ENCODE results near the gene GPR132. TPM values are rescaled to one million over a fixed set of nuclear protein-coding genes. Genes with fewer than 3 reads are reported as not detected.

The GPR132 gene
- total and polyA plus RNA-seq, 2 of the 8 experiments (the other 6 are each of a cell fraction or from before 2014, with no cell fraction given) = 0.11 TPM; not detected in 1

DNA sequence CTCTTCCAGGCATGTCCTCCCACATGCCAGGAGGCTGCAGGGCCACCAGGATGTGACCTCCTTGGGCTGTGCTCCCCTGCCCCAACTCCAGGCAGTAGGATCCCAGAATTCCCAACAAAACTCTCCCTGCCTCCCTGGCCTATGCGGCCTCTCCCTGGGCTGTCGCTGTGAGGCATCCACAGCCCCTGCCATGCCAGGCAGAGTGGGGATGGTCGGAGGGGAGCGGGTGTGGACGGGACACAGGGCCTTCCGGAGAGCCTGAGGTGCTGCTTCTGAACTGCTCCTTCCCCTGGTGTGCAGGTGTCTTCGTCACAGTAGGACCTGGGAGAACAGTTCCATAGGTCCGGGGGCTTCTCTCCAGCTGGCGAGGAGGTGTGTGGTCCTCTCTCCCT, 18.3 kb downstream of the GPR132 start:
- peaks cover 0 to 2% (median 0%) of the 10 kb centered on the region in 4 experiments; a peak in 1 of 7 replicates for H3K4me1 ChIP-seq (replicated peaks in 1 of 4; ENCODE audit: control insufficient read depth in 3 of 4, insufficient read depth in 4 of 4, low read length in 3 of 4)
- H3K14ac ChIP-seq (ENCODE audit: insufficient read length) = no peak overlapping the region
- no peak overlapping the region for H2AFZ ChIP-seq (ENCODE audit: low read length)
- H2BK15ac ChIP-seq (ENCODE audit: low read length) = no peak overlapping the region
- H3K4me2 ChIP-seq (ENCODE audit: insufficient read depth in 1 of 2, low read depth in 2 of 2, low read length in 2 of 2) = no peak overlapping the region
- no peak overlapping the region for H3K27ac ChIP-seq (ENCODE audit: low read depth, low read length)
- no peak overlapping the region for H2BK12ac ChIP-seq (ENCODE audit: low read depth, low read length)
- no peaks in the 10 kb centered on the region for H4K20me1 ChIP-seq (replicated peaks in 1 of 2; ENCODE audit: control insufficient read depth in 1 of 2, insufficient read depth in 2 of 2, low read length in 2 of 2)
- H3K18ac ChIP-seq (ENCODE audit: extremely low read depth, low read length) = no peak overlapping the region
- H3K56ac ChIP-seq (replicated peaks; ENCODE audit: insufficient read length, low read depth, low read length) = no peak overlapping the region
- no peak overlapping the region for H4K5ac ChIP-seq (ENCODE audit: insufficient read length, low read depth, low read length)
- POLR2A ChIA-PET (ENCODE audit: partially characterized antibody) = no interaction called here
- CTCF ChIA-PET (ENCODE audit: partially characterized antibody) = interaction anchor here (0.7 to 8.5 kb wide), 34 partner anchors 9 to 429 kb away, joined by 3 to 161 read pairs (median 6); partner anchors contain the start of genes CDCA4 and CLBA1
- H3K79me2 ChIP-seq (ENCODE audit: control insufficient read depth in 1 of 2, insufficient read depth in 2 of 2, low read length in 2 of 2) = no peaks in the 10 kb centered on the region
- no peaks in the 10 kb centered on the region for H3K36me3 ChIP-seq (ENCODE audit: control insufficient read depth in 2 of 4, insufficient read depth in 4 of 4, low read length in 3 of 4)
- no peaks in the 10 kb centered on the region for H3K9me3 ChIP-seq (ENCODE audit: insufficient read depth in 2 of 2, low read depth in 1 of 2, low read length in 1 of 2)
- no peak overlapping the region for H3K9ac ChIP-seq (replicated peaks in 1 of 4; ENCODE audit: extremely low read depth in 1 of 4, low read depth in 3 of 4, low read length in 3 of 4)
- no peak overlapping the region; the same call in 1 of the 2 replicates for H2AK5ac ChIP-seq (ENCODE audit: low read depth, low read length)
- peaks cover 0 to 11% (median 7%) of the 10 kb centered on the region in 4 experiments; a peak in 4 of 7 replicates for H3K27me3 ChIP-seq (replicated peaks in 1 of 4; ENCODE audit: control insufficient read depth in 3 of 4, extremely low read depth in 1 of 4, insufficient read depth in 3 of 4, low read length in 3 of 4)
- H3K23me2 ChIP-seq (ENCODE audit: low read depth, low read length) = no peaks in the 10 kb centered on the region
- no peak overlapping the region for H2BK5ac ChIP-seq (ENCODE audit: low read depth, low read length)
- 84% methylated on average over 9 of the region's 9 CpGs; no CpG with 5 or more reads in 1 of the 2 experiments for WGBS, 2 experiments (ENCODE audit: extremely low coverage in 1 of 2, insufficient coverage in 1 of 2, insufficient read length in 1 of 2, insufficient replicate concordance in 2 of 2, low coverage in 1 of 2, low lambda C conversion rate in 2 of 2, missing lambda C conversion rate in 1 of 2)
- H2BK120ac ChIP-seq (replicated peaks; ENCODE audit: low read depth, low read length) = no peak overlapping the region
- no peak overlapping the region for H4K91ac ChIP-seq (replicated peaks; ENCODE audit: insufficient read length, low read length)
- FAIRE-seq (no peak), DNase-seq (ENCODE audit: low read depth in 1 of 2, low spot score in 2 of 2) (no peak)
- H3K79me1 ChIP-seq (ENCODE audit: low read depth, low read length) = no peaks in the 10 kb centered on the region
- no peak overlapping the region for H4K8ac ChIP-seq (ENCODE audit: extremely low read depth, insufficient read depth, low read length)
- no peak overlapping the region for H3K23ac ChIP-seq (ENCODE audit: insufficient read length)
- no peak overlapping the region for H3K4me3 ChIP-seq (ENCODE audit: extremely low read depth in 1 of 4, insufficient read depth in 2 of 4, low read depth in 3 of 4, low read length in 4 of 4)
- H3K4ac ChIP-seq (replicated peaks; ENCODE audit: insufficient read length, low read depth, low read length) = no peak overlapping the region
- H2BK20ac ChIP-seq (ENCODE audit: low read length) = no peak overlapping the region
- TF ChIP-seq RBBP5 (IDR thresholded peaks at IDR 0.05; ENCODE audit: borderline replicate concordance, low read depth, low read length) (no peak), TAF7 (optimal IDR thresholded peaks at IDR 0.05; ENCODE audit: borderline replicate concordance, low read depth, low read length) (no peak), KDM4A (IDR thresholded peaks at IDR 0.05; ENCODE audit: low read depth, low read length, severe bottlenecking) (no peak), NRF1 (IDR thresholded peaks at IDR 0.05; ENCODE audit: low read depth, low read length) (no peak), RNF2 (IDR thresholded peaks at IDR 0.05; ENCODE audit: borderline replicate concordance, low read depth, low read length, missing control alignments, poor library complexity, severe bottlenecking) (no peak), EZH2 (IDR thresholded peaks at IDR 0.05; ENCODE audit: low read depth, low read length, severe bottlenecking) (no peak)
- TF ChIP-seq, protein P1, sequence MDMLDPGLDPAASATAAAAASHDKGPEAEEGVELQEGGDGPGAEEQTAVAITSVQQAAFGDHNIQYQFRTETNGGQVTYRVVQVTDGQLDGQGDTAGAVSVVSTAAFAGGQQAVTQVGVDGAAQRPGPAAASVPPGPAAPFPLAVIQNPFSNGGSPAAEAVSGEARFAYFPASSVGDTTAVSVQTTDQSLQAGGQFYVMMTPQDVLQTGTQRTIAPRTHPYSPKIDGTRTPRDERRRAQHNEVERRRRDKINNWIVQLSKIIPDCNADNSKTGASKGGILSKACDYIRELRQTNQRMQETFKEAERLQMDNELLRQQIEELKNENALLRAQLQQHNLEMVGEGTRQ (IDR thresholded peaks at IDR 0.05; ENCODE audit: low read length) = no peak
- TF ChIP-seq, protein P2, sequence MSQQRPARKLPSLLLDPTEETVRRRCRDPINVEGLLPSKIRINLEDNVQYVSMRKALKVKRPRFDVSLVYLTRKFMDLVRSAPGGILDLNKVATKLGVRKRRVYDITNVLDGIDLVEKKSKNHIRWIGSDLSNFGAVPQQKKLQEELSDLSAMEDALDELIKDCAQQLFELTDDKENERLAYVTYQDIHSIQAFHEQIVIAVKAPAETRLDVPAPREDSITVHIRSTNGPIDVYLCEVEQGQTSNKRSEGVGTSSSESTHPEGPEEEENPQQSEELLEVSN (IDR thresholded peaks at IDR 0.05) = no peak
- TF ChIP-seq, protein P3, sequence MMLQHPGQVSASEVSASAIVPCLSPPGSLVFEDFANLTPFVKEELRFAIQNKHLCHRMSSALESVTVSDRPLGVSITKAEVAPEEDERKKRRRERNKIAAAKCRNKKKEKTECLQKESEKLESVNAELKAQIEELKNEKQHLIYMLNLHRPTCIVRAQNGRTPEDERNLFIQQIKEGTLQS (IDR thresholded peaks at IDR 0.05; ENCODE audit: insufficient read depth, low read depth, low read length) = no peak

Measured in H1 (cell line).